Activated gamma-delta T cell treated with Interleukin-2 at 50 U/mL for 16 hours (primary cell): ENCODE results near the gene HAPSTR1.
"Not testable (repeated sequence)": the region's sequence is repeated elsewhere in the genome, so short reads cannot be mapped to it uniquely, and the experiment has no call there.

Experiments
- DNase-seq: peaks from one replicate; pipeline ENCODE4 v3.0.0-alpha.2; 2020

HAPSTR1 gene

DNA sequence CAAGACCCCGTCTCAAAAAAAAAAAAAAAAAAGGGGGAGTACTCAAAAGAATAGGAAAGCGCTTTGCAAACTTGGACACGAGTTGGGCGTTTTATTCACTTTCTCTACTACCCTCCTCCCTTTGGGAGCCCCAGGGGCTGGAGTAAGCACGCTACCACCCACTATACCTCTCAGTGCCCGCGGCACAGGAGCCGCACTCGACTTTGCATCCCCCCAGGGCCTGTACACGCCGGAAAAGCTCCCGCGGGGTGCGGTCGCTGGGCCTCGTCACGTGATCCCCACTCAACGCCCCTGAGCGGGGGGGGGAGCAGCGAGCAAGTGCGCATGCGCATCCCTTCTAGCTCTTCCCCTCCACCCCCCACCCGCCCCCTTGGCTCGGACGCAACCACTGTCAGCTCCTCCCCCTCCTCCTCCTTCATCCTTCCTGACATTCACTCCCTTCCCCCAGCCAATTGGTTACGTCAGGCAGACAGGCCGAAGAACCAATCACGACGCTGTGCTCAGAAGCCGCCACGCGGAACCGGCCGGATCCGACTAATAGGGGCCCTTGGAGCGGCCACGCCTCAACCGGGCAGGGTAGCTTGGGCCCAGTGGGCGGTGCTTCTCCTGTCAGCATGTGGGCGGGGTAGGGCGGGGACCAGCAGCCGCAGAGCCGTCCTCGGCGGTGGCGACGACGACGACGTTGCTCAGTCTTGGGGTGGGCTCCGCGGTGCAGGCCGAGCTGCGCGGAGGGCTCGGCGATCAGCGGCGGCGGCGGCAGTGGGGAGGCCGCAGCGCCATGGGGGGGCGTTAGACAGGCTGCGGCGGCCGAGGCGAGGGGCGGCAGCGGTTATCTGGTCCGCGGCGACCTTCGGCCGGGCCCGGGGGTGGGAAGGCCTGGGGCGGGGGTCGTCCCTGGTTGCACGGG, at the start of gene HAPSTR1:
HAPSTR1 (plus strand) TSS at position 685 of the 907 bp plus-strand sequence. CDS start 401 bp downstream, outside the sequence.
- peak; percentile 99 for DNase-seq

GRCh38 chr16:9042533-9042932, 48.9 kb upstream of the HAPSTR1 start:
- no peak for DNase-seq

DNA sequence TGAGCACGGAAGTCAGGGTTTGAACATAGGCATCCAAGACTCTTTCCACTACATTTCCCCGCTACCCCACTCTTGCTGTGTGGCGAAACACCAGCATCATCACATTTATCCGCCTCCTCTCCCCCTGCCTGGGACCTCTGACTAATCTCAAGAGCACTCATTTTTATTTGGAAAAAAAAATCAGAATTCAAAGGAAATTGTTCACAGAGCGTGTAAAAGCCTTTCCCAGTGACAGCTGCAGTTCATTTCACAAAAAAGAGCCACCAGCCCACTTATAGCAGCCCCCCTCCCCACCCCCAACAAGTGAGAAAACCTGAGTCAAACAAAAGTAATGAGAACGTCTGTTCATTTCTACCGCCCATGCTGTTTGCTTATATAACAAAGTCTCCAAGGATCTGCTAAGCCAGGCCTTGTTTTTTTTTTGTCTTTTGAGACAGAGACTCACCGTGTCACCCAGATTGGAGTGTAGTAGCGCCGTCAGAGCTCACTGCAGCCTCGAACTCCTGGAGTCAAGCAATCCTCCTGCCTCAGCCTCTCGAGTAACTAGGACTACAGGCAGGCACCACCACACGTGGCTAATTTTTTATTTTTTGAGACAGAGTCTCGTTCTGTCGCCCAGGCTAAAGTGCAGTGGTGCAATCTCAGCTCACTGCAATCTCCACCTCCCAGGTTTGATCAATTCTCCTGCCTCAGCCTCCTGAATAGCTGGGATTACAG, 48.3 kb upstream of the HAPSTR1 start:
- no peak for DNase-seq

- DNase-seq, result not testable (repeated sequence)
Measured at GRCh38 chr16:9045562-9045961, 45.9 kb upstream of the HAPSTR1 start.

DNA sequence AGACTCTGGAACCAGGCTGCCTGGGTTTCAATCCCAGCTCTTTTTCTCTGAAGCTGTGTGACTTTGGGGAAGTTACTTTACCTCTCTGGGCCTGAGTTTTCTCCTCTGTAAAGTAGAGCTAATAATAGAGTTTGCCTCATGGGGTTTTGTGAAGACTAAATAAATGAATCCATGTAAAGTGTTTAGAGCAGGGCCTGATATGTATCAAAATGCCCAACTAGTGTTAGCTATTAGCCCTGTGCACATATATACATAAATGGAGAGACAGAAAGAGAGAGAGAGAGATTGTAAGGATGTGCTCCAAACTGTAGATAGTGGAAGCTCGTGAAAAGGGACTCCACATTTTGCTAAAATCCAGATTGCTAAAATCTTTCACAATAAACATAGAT, 44.8 kb upstream of the HAPSTR1 start:
- no peak for DNase-seq

DNA sequence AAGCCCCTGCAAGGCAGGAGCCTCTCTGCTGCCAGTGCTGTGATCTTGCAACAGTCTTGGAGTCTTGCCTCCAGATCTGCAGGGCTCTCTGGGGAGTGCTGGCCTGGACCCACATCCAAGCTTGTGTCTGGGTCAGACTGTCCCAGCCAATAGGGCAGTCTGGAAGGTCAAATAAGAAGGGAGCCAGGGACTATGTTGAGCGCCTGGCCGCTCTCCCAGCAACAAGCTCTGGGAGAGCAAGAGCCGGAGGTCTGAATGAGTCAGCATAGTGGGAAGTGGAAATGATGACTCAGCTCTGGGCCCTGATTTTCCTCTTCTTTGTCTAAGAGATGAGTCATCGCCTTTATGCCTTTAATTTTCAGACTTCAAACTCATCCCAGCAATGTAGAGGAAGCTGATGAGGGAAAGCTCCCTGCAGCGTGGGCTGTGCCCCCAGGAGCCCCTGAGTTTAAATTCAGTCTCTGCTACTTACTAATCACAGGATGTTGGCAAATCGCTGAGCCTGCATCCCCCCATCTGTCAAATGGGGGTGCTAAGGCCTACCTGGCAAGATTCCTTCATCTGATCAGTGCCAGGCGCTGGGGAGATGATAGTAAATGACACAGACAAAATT, 43.6 kb upstream of the HAPSTR1 start:
- peak; percentile 4 for DNase-seq

DNA sequence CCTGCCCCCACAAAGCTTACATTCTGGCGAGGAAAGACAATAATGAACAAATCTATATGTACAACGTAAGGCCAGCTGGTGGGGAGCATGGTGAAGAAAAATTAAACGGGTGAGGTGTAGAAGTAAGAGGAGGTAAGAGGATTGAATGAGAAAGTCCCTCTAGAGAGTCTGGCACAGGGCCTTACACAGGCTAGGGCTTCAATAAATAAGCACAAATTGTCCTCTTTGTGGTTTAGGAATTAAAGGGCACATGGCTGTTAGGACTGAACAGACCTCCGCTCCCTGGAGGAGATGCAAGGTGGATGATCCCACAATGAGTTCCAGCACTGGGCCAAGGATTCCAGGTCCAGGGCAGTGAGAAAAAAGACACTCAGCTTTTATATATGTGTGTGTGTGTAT, 43.1 kb upstream of the HAPSTR1 start:
- DNase-seq, result no peak

GRCh38 chr16:9049241-9049640, 42.2 kb upstream of the HAPSTR1 start:
- DNase-seq, result no peak

DNA sequence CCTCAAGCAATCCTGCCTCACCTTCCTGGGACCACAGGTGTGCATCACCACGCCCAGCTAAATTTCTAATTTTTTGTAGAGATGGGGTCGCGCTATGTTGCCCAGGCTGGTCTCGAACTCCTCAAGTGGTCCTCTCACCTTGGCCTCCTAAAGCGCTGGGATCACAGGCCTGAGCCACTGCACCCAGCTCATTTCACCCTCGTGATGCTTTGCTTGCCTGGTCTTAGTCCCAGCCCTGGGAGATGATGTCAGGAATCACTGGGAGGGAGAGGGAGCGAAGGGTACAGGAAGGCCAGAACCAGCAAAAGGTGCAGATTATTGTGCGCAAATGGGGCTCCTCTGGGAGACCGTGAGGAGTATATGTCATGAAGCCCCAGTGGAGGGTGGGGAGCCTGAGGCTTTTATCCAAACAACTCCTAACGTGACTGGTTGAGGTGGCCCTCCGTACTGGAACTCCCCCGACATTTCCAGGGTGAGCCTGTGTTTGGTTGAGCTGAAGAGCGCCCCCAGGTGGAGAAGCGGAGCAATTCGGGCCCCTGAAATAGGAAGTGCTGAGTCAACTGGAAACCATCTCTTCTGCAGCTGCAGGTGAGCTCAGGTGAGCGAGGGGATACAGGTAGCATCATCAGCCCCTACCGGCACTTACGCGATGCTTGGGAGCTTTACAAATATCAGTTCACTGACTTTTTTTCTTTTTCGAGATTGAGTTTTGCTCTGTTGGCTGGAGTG, 41.2 kb upstream of the HAPSTR1 start:
- DNase-seq, result no peak

DNA sequence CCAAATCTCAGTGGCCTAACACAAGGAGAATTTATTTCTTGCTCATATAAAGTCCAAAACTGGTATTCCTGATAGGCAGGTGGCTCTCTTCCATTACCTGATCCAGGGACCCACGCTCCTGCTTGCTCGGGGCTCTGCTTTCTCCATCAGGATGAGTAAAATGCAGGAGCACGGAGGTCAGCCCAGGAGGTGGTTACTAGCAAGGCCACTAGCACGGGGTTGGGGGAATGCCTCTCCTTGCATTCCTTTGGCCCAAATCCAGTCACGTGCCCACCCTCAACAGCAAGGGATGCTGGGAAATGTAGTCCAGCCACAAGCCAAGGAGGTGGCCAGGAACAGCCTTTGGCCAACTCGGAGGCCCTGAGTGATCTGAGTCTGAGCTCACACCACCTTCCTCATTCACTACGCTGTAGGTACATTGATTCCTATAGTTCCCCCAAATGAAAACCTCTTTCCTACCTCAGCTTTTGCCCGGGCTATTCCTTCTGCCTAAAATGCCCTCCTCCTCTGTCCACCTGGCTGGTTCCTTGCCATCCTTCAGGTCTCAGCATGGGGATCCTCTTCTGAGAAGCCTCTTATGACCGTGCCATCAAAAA, 38.3 kb upstream of the HAPSTR1 start:
- DNase-seq, result no peak

DNA sequence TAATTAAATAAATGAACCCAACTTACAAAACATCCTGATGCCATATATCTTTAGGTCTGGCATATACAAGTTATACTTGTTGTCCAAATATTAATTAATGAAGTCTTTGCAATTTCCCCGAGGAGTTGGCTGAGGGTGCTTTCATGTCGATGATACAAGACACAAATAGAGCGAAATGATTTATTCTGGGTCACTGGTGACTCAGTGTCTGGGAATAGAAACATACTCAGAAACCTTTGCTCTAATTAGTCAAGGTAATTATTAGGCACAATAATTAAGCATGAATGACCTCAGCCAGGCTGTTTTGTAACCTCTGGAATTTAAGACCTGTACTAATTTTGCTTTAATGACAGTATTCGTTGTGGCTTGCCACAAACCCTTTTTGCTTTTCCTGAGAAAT, 37.0 kb upstream of the HAPSTR1 start:
- no peak for DNase-seq

- DNase-seq, result no peak
Measured at GRCh38 chr16:9055115-9055514, 36.3 kb upstream of the HAPSTR1 start.

DNA sequence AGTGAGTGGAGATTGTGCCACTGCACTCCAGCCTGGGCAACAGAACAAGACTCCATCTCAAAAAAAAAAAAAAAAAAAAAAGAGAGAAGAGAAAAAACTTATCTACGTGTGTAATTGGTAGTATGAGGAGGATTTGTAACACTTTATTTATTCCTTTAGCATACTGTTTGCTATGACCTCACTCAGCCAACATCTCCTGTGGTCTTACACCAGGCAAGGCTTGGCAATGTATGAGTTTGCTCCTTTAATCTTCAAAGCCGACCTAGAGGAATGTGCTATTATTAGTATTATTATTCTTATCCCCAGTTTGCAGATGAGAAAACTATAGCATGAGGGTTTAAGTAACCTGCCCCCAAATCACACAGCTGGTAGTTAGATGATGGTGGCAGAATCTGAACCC, 35.8 kb upstream of the HAPSTR1 start:
- DNase-seq, result no peak

DNA sequence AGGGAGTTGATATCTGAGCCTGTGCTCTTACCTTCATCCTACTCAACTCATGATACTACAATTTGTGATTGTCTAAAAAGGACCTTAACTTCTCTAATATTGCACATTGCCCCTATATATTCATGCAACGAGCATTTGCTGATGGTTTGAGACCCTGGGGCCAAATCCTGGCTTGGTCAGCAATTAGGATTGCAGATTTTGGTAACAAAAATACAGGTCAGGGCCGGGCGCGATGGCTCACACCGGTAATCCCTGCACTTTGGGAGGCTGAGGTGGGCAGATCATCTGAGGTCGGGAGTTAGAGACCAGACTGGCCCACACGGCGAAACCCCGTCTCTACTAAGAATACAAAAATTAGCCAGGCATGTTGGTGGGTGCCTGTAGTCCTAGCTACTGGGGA, 35.4 kb upstream of the HAPSTR1 start:
- no peak for DNase-seq

DNA sequence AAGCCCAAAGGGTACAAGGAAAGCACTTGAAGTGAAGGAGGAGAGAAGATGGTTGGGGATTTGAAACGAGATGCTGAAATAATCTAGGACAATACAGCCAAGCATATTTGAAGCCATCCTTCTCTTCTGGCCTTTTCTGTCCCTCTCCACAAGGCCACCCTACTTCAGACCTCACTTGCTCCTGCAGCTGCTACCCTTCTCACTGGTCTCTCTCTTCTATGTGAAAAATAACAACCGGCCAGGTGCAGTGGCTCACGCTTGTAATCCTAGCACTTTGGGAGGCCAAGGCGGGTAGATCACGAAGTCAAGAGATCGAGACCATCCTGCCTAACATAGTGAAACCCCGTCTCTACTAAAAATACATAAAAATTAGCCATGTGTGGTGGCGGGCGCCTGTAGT, 33.2 kb upstream of the HAPSTR1 start:
- no peak for DNase-seq

- no peak for DNase-seq
Measured at GRCh38 chr16:9060225-9060624, 31.2 kb upstream of the HAPSTR1 start.

DNA sequence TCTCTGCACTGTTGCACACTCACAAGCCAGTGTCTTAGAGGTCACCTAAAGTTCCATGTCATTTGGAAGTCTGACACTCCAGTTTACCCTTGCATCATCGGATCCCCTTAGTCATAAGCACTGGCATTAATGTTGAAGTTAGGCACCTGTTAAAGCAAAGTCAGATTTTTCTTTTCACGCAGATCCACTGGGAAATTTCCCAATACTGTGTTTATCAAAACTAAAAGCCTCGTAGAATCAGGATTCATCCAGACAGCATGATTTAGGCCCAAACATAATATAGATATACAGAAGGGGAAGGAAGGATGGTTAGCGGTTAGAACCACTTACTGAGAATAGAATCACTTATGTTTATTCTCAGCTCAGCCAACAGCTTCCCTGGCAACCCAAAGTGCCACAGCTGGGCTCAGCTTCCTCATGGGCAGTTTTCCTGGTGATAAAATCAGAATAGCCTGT, 30.1 kb upstream of the HAPSTR1 start:
- no peak for DNase-seq

DNA sequence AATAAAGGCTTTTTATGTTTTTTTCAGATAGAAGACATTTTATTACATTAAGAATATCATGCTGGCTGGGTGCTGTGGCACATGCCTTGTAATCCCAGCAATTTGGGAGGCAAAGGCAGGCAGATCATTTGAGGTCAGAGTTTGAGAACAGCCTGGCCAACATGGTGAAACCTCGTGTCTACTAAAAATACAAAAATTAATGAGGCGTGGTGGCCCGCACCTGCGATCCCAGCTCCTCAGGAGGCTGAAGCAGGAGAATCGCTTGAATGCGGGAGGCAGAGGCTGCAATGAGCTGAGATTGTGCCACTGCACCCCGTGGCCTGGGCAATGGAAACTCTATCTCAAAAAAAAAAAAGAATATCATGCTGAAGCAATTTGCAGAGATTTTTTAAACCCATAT, 29.1 kb upstream of the HAPSTR1 start:
- DNase-seq, result no peak

- no peak for DNase-seq
Measured at GRCh38 chr16:9065077-9065476, 26.4 kb upstream of the HAPSTR1 start.

- no peak for DNase-seq
Measured at GRCh38 chr16:9068886-9069285, 22.6 kb upstream of the HAPSTR1 start.

GRCh38 chr16:9070254-9070653, 21.2 kb upstream of the HAPSTR1 start:
- no peak for DNase-seq

DNA sequence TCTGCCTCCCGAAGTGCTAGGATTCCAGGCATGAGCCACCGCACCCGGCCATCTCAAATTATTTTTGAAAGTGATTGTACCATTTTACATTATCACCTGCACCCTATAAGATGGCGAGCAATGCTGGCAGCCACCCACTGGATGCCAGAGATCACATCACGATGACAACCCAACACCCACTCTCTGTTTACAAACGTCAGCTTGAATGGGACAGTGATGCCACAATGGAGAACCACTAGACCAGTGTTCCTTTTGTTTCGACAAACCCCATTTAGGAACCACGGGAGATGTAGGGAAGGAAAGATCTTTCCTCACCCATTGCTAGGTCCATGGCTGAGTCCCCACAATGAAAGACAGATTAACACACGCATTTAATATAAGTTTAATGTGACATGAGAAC, 20.1 kb upstream of the HAPSTR1 start:
- no peak for DNase-seq
